GM18858 (cell line): ENCODE data around the gene TAF4.
"Not testable (repeated sequence)": the region's sequence is repeated elsewhere in the genome, so short reads cannot be mapped to it uniquely, and the experiment has no call there.

Source experiments
- ATAC-seq: cut with Tn5 transposase; IDR thresholded peaks from one replicate; pipeline ENCODE4 v1.9.1; 2021; ENCODE audit not compliant: unreplicated experiment

Gene TAF4

GRCh38 chr20:62056975-62057374 is 8.7 kb downstream of the TAF4 start:
- ATAC-seq: no peak

- ATAC-seq: no peak
Measured at GRCh38 chr20:62056377-62056776, 9.3 kb downstream of the TAF4 start.

GRCh38 chr20:62055862-62056115 is 9.9 kb downstream of the TAF4 start:
- not testable (repeated sequence) for ATAC-seq

GRCh38 chr20:62055106-62055861 is 10.4 kb downstream of the TAF4 start:
- no peak for ATAC-seq

- ATAC-seq: no peak
Measured at GRCh38 chr20:62054451-62054953, 11.2 kb downstream of the TAF4 start.

DNA sequence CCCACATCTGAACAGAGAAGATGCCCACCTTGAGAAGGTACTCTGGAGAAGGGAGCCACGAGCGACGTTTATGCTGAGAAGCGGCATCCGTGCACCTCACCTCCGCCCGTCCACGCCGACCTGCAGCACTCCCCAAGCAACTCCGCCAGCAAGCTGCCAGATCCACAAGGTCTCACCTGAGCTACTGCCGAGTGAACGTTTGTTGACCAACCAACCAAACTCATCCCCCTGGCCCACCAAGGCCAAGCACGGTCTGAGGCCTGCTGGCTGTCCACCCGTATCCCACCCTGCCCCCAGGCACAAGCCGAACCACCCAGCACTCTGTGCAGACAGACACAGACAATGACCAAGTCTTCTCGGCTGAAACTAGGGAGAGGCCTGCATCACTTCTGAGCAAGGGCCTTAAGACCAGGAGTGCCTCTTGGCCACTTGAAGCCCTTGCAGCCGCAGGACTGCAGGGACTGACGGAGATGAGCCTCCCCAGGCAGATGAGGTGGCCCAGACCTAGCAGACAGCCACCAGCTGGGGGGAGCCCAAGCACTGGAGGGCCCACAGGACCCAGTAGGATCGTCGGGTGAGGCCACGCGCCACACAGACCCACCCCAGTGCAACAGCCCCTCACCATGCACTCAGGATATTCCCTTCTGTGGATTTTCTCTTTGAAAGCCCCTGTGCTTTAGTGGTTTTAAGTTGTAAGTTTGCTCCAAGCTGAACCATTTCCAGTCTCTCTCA is 12.1 kb downstream of the TAF4 start:
- ATAC-seq: no peak

DNA sequence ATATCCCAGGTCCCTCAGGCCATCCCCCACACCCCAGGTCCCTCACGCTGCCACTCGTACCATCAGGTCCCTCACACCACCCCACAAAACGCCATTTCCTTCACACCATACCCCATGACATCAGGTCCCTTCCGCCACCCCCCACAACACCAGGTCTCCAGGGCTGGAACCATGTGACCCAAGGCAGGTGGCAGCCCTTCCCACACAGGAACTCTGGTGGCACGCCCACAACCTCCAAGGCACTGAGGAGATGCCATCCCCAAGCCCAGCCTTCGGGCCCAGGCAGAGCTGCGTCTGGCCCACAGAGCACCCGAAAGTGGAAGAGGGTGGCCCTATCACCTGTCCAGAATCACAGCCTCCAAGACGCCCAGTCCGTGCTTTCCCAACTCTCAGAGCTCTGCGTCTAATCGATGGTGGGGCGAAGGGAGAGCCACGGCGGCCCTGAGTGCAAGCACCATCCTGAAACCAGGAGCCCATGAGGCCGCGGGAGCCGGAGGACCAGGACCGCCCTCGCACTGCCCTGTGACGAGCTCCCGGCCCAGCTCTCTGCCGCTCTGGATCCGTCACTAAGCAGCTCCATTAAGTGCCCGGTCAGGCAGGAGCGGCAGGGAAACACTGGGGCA is 12.7 kb downstream of the TAF4 start:
- no peak for ATAC-seq

- ATAC-seq: no peak
Measured at GRCh38 chr20:62052336-62052841, 13.3 kb downstream of the TAF4 start.

- no peak for ATAC-seq
Measured at GRCh38 chr20:62051546-62052255, 14.0 kb downstream of the TAF4 start.

DNA sequence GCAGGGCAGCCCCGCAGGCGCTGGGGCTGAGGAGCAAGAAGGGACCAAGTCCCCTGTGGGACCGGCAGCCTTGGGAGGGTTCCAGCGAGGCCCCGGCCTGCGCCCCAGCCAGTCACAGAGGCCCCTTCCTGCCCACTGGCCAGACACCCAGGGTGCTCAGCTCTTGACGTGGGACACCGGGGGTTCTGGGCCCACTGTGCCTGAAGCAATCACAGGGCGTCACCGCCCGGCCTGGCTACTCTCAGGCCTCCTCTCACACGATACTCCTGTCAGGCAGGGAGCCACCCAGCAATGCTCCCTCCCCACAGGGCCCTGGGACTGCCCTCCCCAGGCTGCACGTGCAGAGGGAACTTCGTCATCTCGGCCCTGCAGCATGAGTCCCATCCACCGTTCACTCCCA is 14.5 kb downstream of the TAF4 start:
- ATAC-seq: no peak

- no peak for ATAC-seq
Measured at GRCh38 chr20:62050166-62051120, 15.2 kb downstream of the TAF4 start.

DNA sequence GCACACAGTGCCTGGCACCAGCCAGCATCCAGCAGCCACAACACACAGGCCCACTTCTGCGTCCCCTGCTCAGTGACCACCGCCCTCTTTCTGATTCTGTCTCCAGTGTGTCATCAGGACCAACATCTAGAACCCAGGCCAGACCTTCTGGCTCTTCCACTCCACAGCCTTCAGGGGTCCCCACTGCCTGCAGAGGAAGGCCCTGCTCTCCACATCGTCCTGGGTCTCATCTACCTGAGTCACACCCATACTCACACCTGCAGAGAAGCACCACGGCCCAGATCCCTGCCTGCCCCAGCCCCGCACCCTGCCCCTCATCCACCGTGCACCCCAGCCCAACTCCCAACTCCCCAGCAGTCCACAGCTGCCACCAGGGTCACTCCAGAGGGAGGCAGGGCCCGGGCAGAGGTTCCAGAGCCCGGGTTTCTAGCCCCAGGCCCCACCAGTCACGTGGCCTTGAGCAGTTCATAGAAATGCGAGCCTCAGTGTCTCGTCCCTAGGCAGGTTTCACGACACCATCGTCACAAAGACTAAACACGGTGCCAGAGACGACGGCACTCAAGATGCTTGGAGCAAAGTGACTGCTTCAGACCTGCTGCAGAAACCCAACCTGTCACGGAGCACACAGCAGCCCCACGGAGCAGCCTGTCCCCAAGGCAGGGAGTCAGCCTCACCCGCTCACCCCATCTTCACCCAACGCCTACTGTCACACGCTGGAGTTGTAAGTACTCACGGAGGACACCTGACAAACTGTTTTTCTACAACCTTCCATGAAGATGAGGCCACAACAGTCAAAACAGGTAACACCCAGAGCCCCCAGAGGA is 16.1 kb downstream of the TAF4 start:
- ATAC-seq: no peak

GRCh38 chr20:62048821-62049291 is 16.8 kb downstream of the TAF4 start:
- no peak for ATAC-seq

DNA sequence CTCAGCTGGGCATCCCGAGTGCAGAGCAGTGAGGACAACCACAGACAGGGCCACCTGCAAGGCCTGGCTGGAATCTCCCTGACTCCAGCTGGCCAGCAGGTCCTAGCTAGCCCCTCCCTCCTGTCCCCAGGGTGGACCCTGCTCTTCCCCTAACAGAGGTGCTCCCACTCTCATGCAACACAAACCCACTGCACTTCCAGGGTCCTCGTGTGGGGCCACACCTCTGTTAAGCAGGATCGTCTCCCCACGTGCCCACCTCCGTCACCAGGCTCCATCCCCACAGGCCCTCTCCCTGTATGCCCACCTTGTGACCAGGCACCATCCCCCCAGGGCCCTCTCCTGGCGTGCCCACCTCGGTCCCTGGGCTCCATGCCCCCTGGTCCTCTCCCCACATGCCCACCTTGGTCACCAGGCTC is 17.3 kb downstream of the TAF4 start:
- no peak for ATAC-seq

DNA sequence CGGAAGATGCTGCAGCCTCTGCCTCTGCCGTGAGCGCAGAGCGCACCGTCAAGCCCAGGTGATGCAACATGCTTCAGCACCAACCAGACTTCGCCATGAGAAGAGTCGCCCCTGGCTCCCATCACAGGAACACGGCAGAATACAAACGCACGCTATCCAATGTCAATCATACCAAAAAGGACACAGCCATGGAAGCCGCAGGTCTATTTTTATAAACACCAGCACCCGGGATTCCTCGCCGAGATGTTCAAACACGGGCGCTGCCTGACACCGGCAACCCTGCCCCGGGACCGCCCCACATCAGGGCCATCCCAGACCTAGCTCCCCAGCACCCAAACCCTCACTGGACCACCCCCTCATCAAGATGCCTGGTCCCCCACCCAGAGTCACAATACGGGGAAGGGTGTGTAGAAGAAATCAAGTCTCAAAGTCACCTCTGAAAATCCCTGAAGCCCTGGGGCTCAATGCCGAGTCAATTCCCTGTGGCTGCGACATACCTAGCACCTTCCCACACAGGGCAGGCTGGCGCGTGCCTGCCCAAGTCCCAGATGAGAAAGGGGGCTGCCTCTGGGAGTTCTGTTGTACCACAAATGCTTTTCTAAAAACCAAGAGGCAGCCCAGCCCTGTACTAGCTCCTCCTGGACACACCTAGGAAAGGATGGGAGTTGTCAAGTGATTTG is 17.9 kb downstream of the TAF4 start:
- ATAC-seq: no peak

DNA sequence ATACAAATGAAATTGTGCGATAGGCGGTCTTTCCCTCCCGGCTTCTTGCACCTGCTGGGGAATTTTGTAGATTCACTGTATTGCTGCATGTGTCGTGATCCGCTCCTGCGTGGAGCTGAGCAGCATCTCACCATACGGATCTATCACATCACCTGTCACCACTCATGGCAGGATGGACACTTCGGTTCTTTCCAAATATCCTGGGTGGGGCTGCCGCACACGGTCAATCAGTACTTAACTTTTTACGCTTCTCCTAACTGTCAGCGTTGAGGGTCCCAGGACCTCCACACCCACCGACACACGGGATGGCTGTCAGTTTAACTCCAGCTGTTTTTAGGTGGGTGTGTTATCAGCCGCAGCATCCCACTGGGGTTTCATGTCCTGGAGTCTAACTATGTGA is 19.2 kb downstream of the TAF4 start:
- ATAC-seq: no peak

GRCh38 chr20:62045529-62046285 is 20.0 kb downstream of the TAF4 start:
- ATAC-seq: no peak

- ATAC-seq: no peak
Measured at GRCh38 chr20:62045118-62045517, 20.6 kb downstream of the TAF4 start.
